Neural progenitor cell (in vitro differentiated cells): Measurements from ENCODE around the gene WIPF3. TPM values are rescaled to one million over a fixed set of nuclear protein-coding genes. Genes with fewer than 3 reads are reported as not detected.

ENCODE experiments used
- DNase-seq: peaks from one replicate; pipeline ENCODE4 v3.0.0-alpha.2; 2016; ENCODE audit warnings: low spot score
- H2AFZ ChIP-seq: fragments of 200-600 bp; sonication (generic); replicated peaks from 2 replicates; pipeline ENCODE4 v1.6.1; 2016; ENCODE audit warnings: antibody characterized with exemption
- H3F3A ChIP-seq: fragments of 200-600 bp; sonication (generic); 2 replicates; pipeline ENCODE4 v1.6.1; 2016; ENCODE audit warnings: antibody characterized with exemption, low read depth
- H3K27ac ChIP-seq: fragments of 200-600 bp; sonication (generic); 2 replicates; pipeline ENCODE4 v1.5.1; 2016; ENCODE audit warnings: mild to moderate bottlenecking
- H3K27me3 ChIP-seq: fragments of 200-600 bp; sonication (generic); 2 replicates; pipeline ENCODE4 v1.6.1; 2016; ENCODE audit warnings: mild to moderate bottlenecking, moderate library complexity
- H3K36me3 ChIP-seq: fragments of 200-600 bp; sonication (generic); 2 replicates; pipeline ENCODE4 v1.5.1; 2016
- H3K4me1 ChIP-seq: fragments of 200-600 bp; sonication (generic); 2 replicates; pipeline ENCODE4 v1.6.1; 2016; ENCODE audit warnings: mixed run types
- H3K4me2 ChIP-seq: fragments of 200-600 bp; sonication (generic); 2 replicates; pipeline ENCODE4 v1.6.1; 2016
- H3K4me3 ChIP-seq: fragments of 200-600 bp; sonication (generic); 2 replicates; pipeline ENCODE4 v1.5.1; 2016
- H3K79me2 ChIP-seq: fragments of 200-600 bp; sonication (generic); 2 replicates; pipeline ENCODE4 v1.6.1; 2016; ENCODE audit warnings: low read depth
- H3K9ac ChIP-seq: fragments of 200-600 bp; sonication (generic); 2 replicates; pipeline ENCODE4 v1.6.1; 2016
- H3K9me3 ChIP-seq: fragments of 200-600 bp; sonication (generic); 2 replicates; pipeline ENCODE4 v1.5.1; 2016; ENCODE audit warnings: low read depth
- H4K20me1 ChIP-seq: fragments of 200-600 bp; sonication (generic); 2 replicates; pipeline ENCODE4 v1.6.1; 2016; ENCODE audit warnings: low read depth
- H3K27ac Mint-ChIP-seq: 3 replicates; pipeline ENCODE4 v1.8.0; 2021; ENCODE audit warnings: mixed read lengths
- H3K27me3 Mint-ChIP-seq: 2 replicates; pipeline ENCODE4 v1.8.0; 2022; ENCODE audit warnings: low read depth, mild to moderate bottlenecking, inconsistent platforms, moderate library complexity, mixed read lengths; ENCODE audit not compliant: insufficient read depth
- H3K36me3 Mint-ChIP-seq: 3 replicates; pipeline ENCODE4 v1.8.0; 2021; ENCODE audit warnings: mixed read lengths
- H3K4me1 Mint-ChIP-seq: 3 replicates; pipeline ENCODE4 v1.8.0; 2021; ENCODE audit warnings: mixed read lengths
- H3K4me3 Mint-ChIP-seq: 3 replicates; pipeline ENCODE4 v1.8.0; 2021; ENCODE audit warnings: mild to moderate bottlenecking, moderate library complexity, mixed read lengths
- H3K9me3 Mint-ChIP-seq: 3 replicates; pipeline ENCODE4 v1.8.0; 2020; ENCODE audit warnings: mixed read lengths
- EZH2 ChIP-seq: fragments of 200-600 bp; sonication (generic); IDR thresholded peaks from 2 replicates; pipeline ENCODE4 v1.6.1; 2017; ENCODE audit warnings: antibody characterized with exemption, mild to moderate bottlenecking, moderate library complexity
- EZH2phosphoT487 ChIP-seq: fragments of 200-600 bp; sonication (generic); IDR thresholded peaks from 2 replicates; pipeline ENCODE4 v1.6.1; 2017; ENCODE audit warnings: antibody characterized with exemption
- total RNA-seq: library from RNA; depleted of rRNA; stranded (reverse); fragments of >200 nt; gene quantifications from 2 replicates; pipeline ENCODE4 v1.2.3, GENCODE V29; 2015; ENCODE audit warnings: low replicate concordance
- TF ChIP-seq, protein P1 (sequence below): fragments of 200-600 bp; sonication (generic); IDR thresholded peaks from 2 replicates; pipeline ENCODE4 v1.5.1; 2017; ENCODE audit warnings: antibody characterized with exemption, mild to moderate bottlenecking

The WIPF3 gene
- total RNA-seq, 1 donor from 2014 or later: 5.2 TPM

DNA sequence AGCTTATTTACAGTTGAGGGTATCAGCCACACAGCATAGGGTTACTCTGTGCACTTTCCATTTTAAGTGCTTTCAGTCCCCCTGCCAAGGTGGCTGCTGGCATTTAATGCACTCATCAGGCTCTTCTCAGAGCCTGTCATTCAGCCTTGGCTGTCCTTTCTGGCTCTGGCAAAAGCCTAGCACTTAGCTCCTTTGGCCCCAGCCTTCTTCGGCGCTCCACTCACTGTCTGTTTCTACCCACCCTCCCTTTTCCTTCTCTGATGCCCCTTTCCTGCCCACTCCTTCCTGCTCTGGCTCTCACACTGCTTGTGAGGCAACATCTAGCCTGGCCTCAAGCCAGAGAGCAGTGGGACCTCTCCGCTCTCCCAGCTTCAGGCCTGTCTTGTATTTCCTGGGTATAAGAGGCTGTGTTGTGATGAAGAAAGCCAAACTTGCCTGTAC lies 60.2 kb downstream of the WIPF3 start:
- Histone ChIP-seq H3K4me3 (no peak overlapping the region), H3K9ac (no peak overlapping the region), H3K27ac (no peak overlapping the region), H4K20me1 (no peaks in the 10 kb centered on the region), H3K27me3 (no peaks in the 10 kb centered on the region), H3K4me2 (no peak overlapping the region), H3K4me1 (no peaks in the 10 kb centered on the region), H3K9me3 (no peaks in the 10 kb centered on the region), H3F3A (no peaks in the 10 kb centered on the region), H3K79me2 (no peaks in the 10 kb centered on the region), H2AFZ (no peak overlapping the region), H3K36me3 (no peaks in the 10 kb centered on the region)
- H3K27me3 Mint-ChIP-seq: no peaks in the 10 kb centered on the region
- H3K4me1 Mint-ChIP-seq: no peaks in the 10 kb centered on the region
- H3K9me3 Mint-ChIP-seq: no peaks in the 10 kb centered on the region
- no peak for TF ChIP-seq EZH2
- TF ChIP-seq, protein P1, sequence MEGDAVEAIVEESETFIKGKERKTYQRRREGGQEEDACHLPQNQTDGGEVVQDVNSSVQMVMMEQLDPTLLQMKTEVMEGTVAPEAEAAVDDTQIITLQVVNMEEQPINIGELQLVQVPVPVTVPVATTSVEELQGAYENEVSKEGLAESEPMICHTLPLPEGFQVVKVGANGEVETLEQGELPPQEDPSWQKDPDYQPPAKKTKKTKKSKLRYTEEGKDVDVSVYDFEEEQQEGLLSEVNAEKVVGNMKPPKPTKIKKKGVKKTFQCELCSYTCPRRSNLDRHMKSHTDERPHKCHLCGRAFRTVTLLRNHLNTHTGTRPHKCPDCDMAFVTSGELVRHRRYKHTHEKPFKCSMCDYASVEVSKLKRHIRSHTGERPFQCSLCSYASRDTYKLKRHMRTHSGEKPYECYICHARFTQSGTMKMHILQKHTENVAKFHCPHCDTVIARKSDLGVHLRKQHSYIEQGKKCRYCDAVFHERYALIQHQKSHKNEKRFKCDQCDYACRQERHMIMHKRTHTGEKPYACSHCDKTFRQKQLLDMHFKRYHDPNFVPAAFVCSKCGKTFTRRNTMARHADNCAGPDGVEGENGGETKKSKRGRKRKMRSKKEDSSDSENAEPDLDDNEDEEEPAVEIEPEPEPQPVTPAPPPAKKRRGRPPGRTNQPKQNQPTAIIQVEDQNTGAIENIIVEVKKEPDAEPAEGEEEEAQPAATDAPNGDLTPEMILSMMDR: no peak
- no peak for TF ChIP-seq EZH2phosphoT487
- no peak overlapping the region for H3K27ac Mint-ChIP-seq
- H3K36me3 Mint-ChIP-seq: no peaks in the 10 kb centered on the region
- H3K4me3 Mint-ChIP-seq: no peak overlapping the region
- DNase-seq: no peak

DNA sequence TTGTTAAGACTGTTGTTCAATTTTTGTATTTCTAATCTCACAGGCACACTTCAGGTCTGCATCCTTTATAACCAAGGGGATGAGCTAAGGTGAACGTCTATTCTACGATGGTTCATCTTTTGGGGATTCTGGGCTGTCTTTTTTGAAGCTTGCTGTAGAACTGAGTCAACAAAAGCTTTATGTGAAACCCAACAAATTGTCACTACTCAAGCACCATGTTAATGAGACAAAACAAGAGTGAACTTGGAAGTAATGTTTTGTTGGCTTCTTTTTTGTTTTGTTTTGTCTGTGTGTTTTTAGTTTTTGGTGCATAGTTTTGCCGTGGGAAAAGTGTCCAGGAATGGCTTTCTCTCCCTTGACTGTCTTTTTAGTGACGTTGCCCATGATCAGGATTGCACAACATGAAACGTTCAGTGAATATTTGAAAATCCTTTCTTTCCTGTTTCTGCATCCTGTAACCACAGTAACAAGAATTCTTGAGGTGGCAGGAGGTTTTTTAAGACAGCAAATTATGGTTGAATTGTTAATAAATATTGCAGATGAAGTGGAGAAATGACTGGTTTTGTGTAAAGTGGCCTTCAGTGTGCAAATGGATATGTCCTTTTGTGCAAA lies 65.6 kb downstream of the WIPF3 start:
- no peak overlapping the region for H3K4me2 ChIP-seq
- no peaks in the 10 kb centered on the region for H3K36me3 ChIP-seq
- H3K79me2 ChIP-seq: no peaks in the 10 kb centered on the region

DNA sequence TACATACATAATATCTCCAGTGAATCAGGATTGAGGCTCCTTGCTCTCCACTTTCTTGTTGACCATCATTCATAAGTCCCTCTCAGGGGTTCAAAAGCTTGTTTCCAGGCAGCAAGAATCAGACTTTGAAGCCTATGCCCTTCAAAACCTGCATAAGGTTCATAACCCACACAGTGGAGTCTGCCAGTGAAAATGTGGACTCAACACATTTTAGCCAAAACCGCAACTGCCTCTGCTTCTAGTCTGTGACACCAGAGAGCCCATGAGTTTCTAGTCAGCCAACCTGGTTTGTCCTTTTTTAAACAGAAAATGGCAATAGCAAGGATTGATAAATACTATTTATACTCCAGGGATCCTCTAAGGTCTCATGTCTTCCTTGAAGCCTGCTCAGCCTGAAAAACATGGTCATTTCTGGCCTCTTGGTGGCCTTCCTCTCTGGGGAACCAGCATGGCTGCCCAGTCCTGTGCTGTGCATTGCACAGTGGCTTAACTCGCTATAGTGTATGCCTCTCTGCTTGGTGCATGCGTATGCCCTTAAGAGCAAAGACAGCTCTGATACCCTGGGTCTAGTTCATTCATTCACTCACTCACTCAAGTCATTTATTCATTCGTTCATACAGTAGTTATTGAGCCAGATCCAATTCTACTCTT lies 67.5 kb downstream of the WIPF3 start:
- Histone ChIP-seq H3K79me2 (no peaks in the 10 kb centered on the region), H3K4me3 (no peak overlapping the region), H3F3A (no peaks in the 10 kb centered on the region), H4K20me1 (no peaks in the 10 kb centered on the region), H3K9ac (no peak overlapping the region), H3K27me3 (no peaks in the 10 kb centered on the region), H3K4me2 (no peak overlapping the region), H3K9me3 (no peaks in the 10 kb centered on the region), H3K36me3 (no peaks in the 10 kb centered on the region), H3K4me1 (peaks cover 5% of the 10 kb centered on the region), H2AFZ (no peak overlapping the region), H3K27ac (no peak overlapping the region)
- peaks cover 2% of the 10 kb centered on the region for H3K36me3 Mint-ChIP-seq
- H3K27me3 Mint-ChIP-seq: no peaks in the 10 kb centered on the region
- H3K4me1 Mint-ChIP-seq: peaks cover 17% of the 10 kb centered on the region
- TF ChIP-seq EZH2phosphoT487: no peak
- TF ChIP-seq, protein P1: no peak
- TF ChIP-seq EZH2: no peak
- H3K4me3 Mint-ChIP-seq: no peak overlapping the region
- no peak overlapping the region for H3K27ac Mint-ChIP-seq
- no peak for DNase-seq
- no peaks in the 10 kb centered on the region for H3K9me3 Mint-ChIP-seq

More for the DNA sequence above, 65.6 kb downstream of the WIPF3 start:
- H3K27me3 Mint-ChIP-seq: no peaks in the 10 kb centered on the region
- Histone ChIP-seq H3K4me3 (no peak overlapping the region), H3K9ac (no peak overlapping the region), H2AFZ (no peak overlapping the region), H3K27ac (no peak overlapping the region), H3K27me3 (no peaks in the 10 kb centered on the region), H3K4me1 (peaks cover 3% of the 10 kb centered on the region), H4K20me1 (no peaks in the 10 kb centered on the region), H3F3A (no peaks in the 10 kb centered on the region), H3K9me3 (no peaks in the 10 kb centered on the region)
- no peak overlapping the region for H3K27ac Mint-ChIP-seq
- no peaks in the 10 kb centered on the region for H3K9me3 Mint-ChIP-seq
- H3K4me3 Mint-ChIP-seq: no peak overlapping the region
- no peaks in the 10 kb centered on the region for H3K36me3 Mint-ChIP-seq
- peaks cover 5% of the 10 kb centered on the region for H3K4me1 Mint-ChIP-seq
- TF ChIP-seq, protein P1: no peak
- no peak for TF ChIP-seq EZH2phosphoT487
- DNase-seq: no peak
